K562 (cell line): ENCODE results near the gene BRAT1. TPM values are rescaled to one million over a fixed set of nuclear protein-coding genes. Genes with fewer than 3 reads are reported as not detected.

ENCODE experiments used
- ATAC-seq: fragments of 200-7000 bp; cut with Tn5 transposase; 3 replicates; pipeline ENCODE4 v1.9.1; 2020; ENCODE audit warnings: moderate library complexity
- BruUV-seq: library from RNA; stranded (reverse); fragments of 400-500 nt; replicated peaks from 2 replicates; lab custom pipeline; 2021; lab: Mats Ljungman, UMichigan
- CTCF ChIA-PET: fragments of 300-600 bp; formaldehyde crosslinking; extraction: SDS; loops from one replicate; lab custom pipeline; 2021; ENCODE audit warnings: low intra/inter-chr PET ratio; lab: Yijun Ruan, JAX
- POLR2A ChIA-PET: fragments of 300-600, 350-650 bp; sonication (Branson Sonifier 250); formaldehyde crosslinking; extraction: SDS; loops from one replicate; lab custom pipeline; 2021; ENCODE audit warnings: antibody characterized with exemption, inconsistent platforms; lab: Yijun Ruan, JAX
- DNase-seq, 4 experiments: peaks; one replicate each; pipeline versions ENCODE4 v3.0.0 to v3.0.0-alpha.2; 2011 to 2018; ENCODE audit warnings: low spot score in 3 of 4, mixed read lengths in 3 of 4; ENCODE audit errors: extremely low read depth in 1 of 4
- FAIRE-seq: peaks from 2 replicates; lab custom pipeline; 2011; peaks lifted over from hg19 to GRCh38; lab: Jason Lieb, UNC
- H2AFZ ChIP-seq: 2 replicates; pipeline ENCODE4 v1.6.0; 2011; ENCODE audit warnings: low read depth, low read length, control low read depth, inconsistent platforms
- H3K27ac ChIP-seq: fragments of 200-600 bp; 3 replicates; pipeline ENCODE4 v1.8.0; 2011; ENCODE audit warnings: low read depth, mild to moderate bottlenecking, control low read depth, inconsistent platforms, low read length, moderate library complexity, mixed read lengths; ENCODE audit errors: extremely low read depth
- H3K27me3 ChIP-seq, 2 experiments: fragments of 300-600 bp in 1 of 2; 2 replicates in 1 of 2; 3 replicates in 1 of 2; pipeline versions ENCODE4 v1.6.0 to v1.8.0; 2011; ENCODE audit warnings: inconsistent platforms in 2 of 2, low read length in 2 of 2, mild to moderate bottlenecking in 1 of 2, mixed read lengths in 1 of 2, moderate library complexity in 1 of 2; ENCODE audit not compliant: control insufficient read depth in 2 of 2, insufficient read depth in 2 of 2
- H3K36me3 ChIP-seq: fragments of 300-600 bp; 3 replicates; pipeline ENCODE4 v1.8.0; 2011; ENCODE audit warnings: mild to moderate bottlenecking, low read length, inconsistent platforms; ENCODE audit not compliant: control insufficient read depth, insufficient read depth
- H3K4me1 ChIP-seq, 2 experiments: fragments of 200-600 bp in 1 of 2; replicated peaks in 1 of 2; 2 replicates in 1 of 2; 3 replicates in 1 of 2; pipeline versions ENCODE4 v1.5.1 to v1.8.0; 2011; ENCODE audit warnings: inconsistent platforms in 2 of 2, low read length in 2 of 2, mild to moderate bottlenecking in 1 of 2, mixed read lengths in 1 of 2, moderate library complexity in 1 of 2; ENCODE audit not compliant: control insufficient read depth in 2 of 2, insufficient read depth in 2 of 2
- H3K4me2 ChIP-seq: 2 replicates; pipeline ENCODE4 v1.6.1; 2011; ENCODE audit warnings: low read length, control low read depth, inconsistent platforms, mixed read lengths; ENCODE audit not compliant: insufficient read depth
- H3K4me3 ChIP-seq: fragments of 200-600 bp; sonication (generic), shearing (Covaris generic); 2 replicates; pipeline ENCODE4 v1.5.1; 2016; ENCODE audit warnings: control low read depth, inconsistent platforms
- H3K79me2 ChIP-seq: fragments of 200-600 bp; 3 replicates; pipeline ENCODE4 v1.8.0; 2011; ENCODE audit warnings: low read length, inconsistent platforms; ENCODE audit not compliant: control insufficient read depth, insufficient read depth
- H3K9ac ChIP-seq, 2 experiments: 2 replicates each; pipeline versions ENCODE4 v1.6.0 to v1.6.1; 2011; ENCODE audit warnings: low read depth in 2 of 2, low read length in 2 of 2, control low read depth in 1 of 2, inconsistent platforms in 1 of 2, mild to moderate bottlenecking in 1 of 2, mixed read lengths in 1 of 2; ENCODE audit not compliant: insufficient read depth in 1 of 2
- H3K9me1 ChIP-seq: one replicate; pipeline ENCODE4 v1.6.0; 2011; ENCODE audit warnings: inconsistent platforms, mild to moderate bottlenecking, low read length, moderate library complexity; ENCODE audit not compliant: control insufficient read depth, insufficient read depth
- H3K9me3 ChIP-seq: replicated peaks from 2 replicates; pipeline ENCODE4 v1.5.1; 2011; ENCODE audit warnings: low read depth, low read length, inconsistent platforms; ENCODE audit not compliant: control insufficient read depth, insufficient read depth
- H4K20me1 ChIP-seq: replicated peaks from 2 replicates; pipeline ENCODE4 v1.6.1; 2011; ENCODE audit warnings: low read length, inconsistent platforms, mixed read lengths; ENCODE audit not compliant: control insufficient read depth, insufficient read depth
- EGR1 ChIP-seq: fragments of 450-650 bp; conservative IDR thresholded peaks from 2 replicates; pipeline ENCODE4 v1.6.1; 2017; ENCODE audit warnings: mild to moderate bottlenecking
- GTF2B ChIP-seq: IDR thresholded peaks from 2 replicates; pipeline ENCODE4 v1.6.1; 2011; ENCODE audit not compliant: insufficient read length; ENCODE audit errors: extremely low read depth
- MTA2 ChIP-seq: fragments of 450-650 bp; IDR thresholded peaks from 2 replicates; pipeline ENCODE4 v1.6.1; 2016; ENCODE audit warnings: low read depth
- MYNN ChIP-seq, 2 experiments: sonication (generic); formaldehyde crosslinking in 1 of 2; IDR thresholded peaks; 2 replicates each; pipeline versions ENCODE4 v1.5.0 to v1.6.1; 2016 to 2020; ENCODE audit warnings: antibody characterized with exemption in 1 of 2, missing genetic modification reagents in 1 of 2
- SMAD3 ChIP-seq: fragments of 450-650 bp; formaldehyde crosslinking; conservative IDR thresholded peaks from 2 replicates; pipeline ENCODE4 v1.4.0; 2020; ENCODE audit warnings: mild to moderate bottlenecking
- TRIM25 ChIP-seq: fragments of 450-650 bp; IDR thresholded peaks from 2 replicates; pipeline ENCODE4 v1.7.0; 2016; ENCODE audit warnings: borderline replicate concordance
- ZBTB17 ChIP-seq: fragments of 450-650 bp; formaldehyde crosslinking; IDR thresholded peaks from 2 replicates; pipeline ENCODE4 v1.4.0; 2020; ENCODE audit warnings: mild to moderate bottlenecking
- ZBTB7A ChIP-seq: IDR thresholded peaks from 2 replicates; pipeline ENCODE4 v1.6.1; 2011; ENCODE audit warnings: low read depth, mild to moderate bottlenecking, low read length, moderate library complexity, borderline replicate concordance; ENCODE audit not compliant: control insufficient read depth
- WGBS: fragments of 100-300 bp; shearing (Covaris generic); methylation state at CpG from one replicate; pipeline ENCODE4 v1.1.6; 2016; ENCODE audit warnings: low coverage, mixed read lengths; ENCODE audit not compliant: insufficient coverage; ENCODE audit errors: missing lambda C conversion rate; 5-methylcytosine and 5-hydroxymethylcytosine counted together
- in situ Hi-C: fragments of 300-500 bp; cut with MboI; formaldehyde crosslinking; loops from 4 replicates; pipeline ENCODE4 v1.15.0; 2018; ENCODE audit warnings: inconsistent platforms, mixed read lengths
- intact Hi-C: fragments of 100-400 bp; cut with micrococcal nuclease; formaldehyde crosslinking; loops from 2 replicates; pipeline ENCODE4 v1.14.2; 2022
- polyA plus RNA-seq, 8 experiments: library from polyadenylated mRNA; depleted of rRNA in 4 of 8; stranded (reverse) in 5 of 8; unstranded in 3 of 8; fragments of >200 nt; fragmentation: Nextera tagmentation in 2 of 8; fragmentation: Illumina TruSeq in 1 of 8; extraction: Ambion mirVana in 2 of 8; extraction: Trizol in 1 of 8; gene quantifications; 2 replicates each; pipeline versions ENCODE4 v1.2.1 to v1.2.3, GENCODE V29; 2011 to 2014; ENCODE audit warnings: inconsistent platforms in 1 of 8, missing spikeins in 1 of 8
- total RNA-seq, 7 experiments: library from RNA; depleted of rRNA in 6 of 7; stranded (reverse); fragments of >200 nt in 6 of 7; fragmentation: Illumina TruSeq in 2 of 7; extraction: Trizol in 2 of 7; gene quantifications; 2 replicates each; pipeline versions ENCODE4 v1.2.1 to v1.2.3, GENCODE V29; 2011 to 2021; ENCODE audit warnings: low replicate concordance in 1 of 7
- TF ChIP-seq, protein P1 (sequence below): fragments of 200-800 bp; sonication (Bioruptor generic); IDR thresholded peaks from 2 replicates; pipeline ENCODE4 v1.6.1; 2017; ENCODE audit warnings: missing genetic modification characterization, missing compliant biosample characterization
- TF ChIP-seq, protein P2 (sequence below): fragments of 450-650 bp; formaldehyde crosslinking; conservative IDR thresholded peaks from 2 replicates; pipeline ENCODE4 v1.4.0; 2022; ENCODE audit warnings: mild to moderate bottlenecking, missing genetic modification characterization
- TF ChIP-seq, protein P3 (sequence below): fragments of 200-400 bp; formaldehyde crosslinking; IDR thresholded peaks from 2 replicates; pipeline ENCODE4 v1.6.1; 2017; ENCODE audit warnings: mild to moderate bottlenecking, low read depth, low read length, moderate library complexity

Gene BRAT1
- total and polyA plus RNA-seq, 9 of the 15 experiments (the other 6 are each of a cell fraction or from before 2014, with no cell fraction given) = 0.13 to 49.6 (median 10.5) TPM

- no peaks in the 10 kb centered on the region for H3K36me3 ChIP-seq
- no peaks in the 10 kb centered on the region for H3K9me1 ChIP-seq
- H3K27ac ChIP-seq = no peak overlapping the region
- BruUV-seq = no TSS peak
- no peaks in the 10 kb centered on the region for H3K9me3 ChIP-seq
- no peak for FAIRE-seq
- no peak for DNase-seq
- in situ Hi-C loops = no loop called here
- POLR2A ChIA-PET = interaction anchor here (0.6 to 1.6 kb wide), 3 partner anchors 10 to 377 kb away, joined by 3 to 8 read pairs (median 3); no protein-coding TSS in a partner anchor
- WGBS = 18% methylated on average over 6 of the region's 7 CpGs
- no peaks in the 10 kb centered on the region for H3K79me2 ChIP-seq
- no peaks in the 10 kb centered on the region for H4K20me1 ChIP-seq
- CTCF ChIA-PET = no interaction called here
- no peak overlapping the region for H2AFZ ChIP-seq
- H3K4me1 ChIP-seq = peaks cover 0 to 46% of the 10 kb centered on the region in 2 experiments; a peak in 2 of 5 replicates
- no peak overlapping the region for H3K9ac ChIP-seq
- no peak overlapping the region for H3K4me2 ChIP-seq
- ATAC-seq = no peak
- H3K4me3 ChIP-seq = no peak overlapping the region
- intact Hi-C loops = no loop called here
- H3K27me3 ChIP-seq = peaks cover 8 to 44% of the 10 kb centered on the region in 2 experiments; a peak in 3 of 5 replicates
- TF ChIP-seq ZBTB7A = no peak
- no peak for TF ChIP-seq ZBTB17 (CRISPR knock-in tag)
- TF ChIP-seq MTA2 = no peak
- TF ChIP-seq TRIM25 = no peak
- TF ChIP-seq, protein P1, sequence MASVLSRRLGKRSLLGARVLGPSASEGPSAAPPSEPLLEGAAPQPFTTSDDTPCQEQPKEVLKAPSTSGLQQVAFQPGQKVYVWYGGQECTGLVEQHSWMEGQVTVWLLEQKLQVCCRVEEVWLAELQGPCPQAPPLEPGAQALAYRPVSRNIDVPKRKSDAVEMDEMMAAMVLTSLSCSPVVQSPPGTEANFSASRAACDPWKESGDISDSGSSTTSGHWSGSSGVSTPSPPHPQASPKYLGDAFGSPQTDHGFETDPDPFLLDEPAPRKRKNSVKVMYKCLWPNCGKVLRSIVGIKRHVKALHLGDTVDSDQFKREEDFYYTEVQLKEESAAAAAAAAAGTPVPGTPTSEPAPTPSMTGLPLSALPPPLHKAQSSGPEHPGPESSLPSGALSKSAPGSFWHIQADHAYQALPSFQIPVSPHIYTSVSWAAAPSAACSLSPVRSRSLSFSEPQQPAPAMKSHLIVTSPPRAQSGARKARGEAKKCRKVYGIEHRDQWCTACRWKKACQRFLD = no peak
- TF ChIP-seq SMAD3 (CRISPR knock-in tag) = no peak
- TF ChIP-seq, protein P2, sequence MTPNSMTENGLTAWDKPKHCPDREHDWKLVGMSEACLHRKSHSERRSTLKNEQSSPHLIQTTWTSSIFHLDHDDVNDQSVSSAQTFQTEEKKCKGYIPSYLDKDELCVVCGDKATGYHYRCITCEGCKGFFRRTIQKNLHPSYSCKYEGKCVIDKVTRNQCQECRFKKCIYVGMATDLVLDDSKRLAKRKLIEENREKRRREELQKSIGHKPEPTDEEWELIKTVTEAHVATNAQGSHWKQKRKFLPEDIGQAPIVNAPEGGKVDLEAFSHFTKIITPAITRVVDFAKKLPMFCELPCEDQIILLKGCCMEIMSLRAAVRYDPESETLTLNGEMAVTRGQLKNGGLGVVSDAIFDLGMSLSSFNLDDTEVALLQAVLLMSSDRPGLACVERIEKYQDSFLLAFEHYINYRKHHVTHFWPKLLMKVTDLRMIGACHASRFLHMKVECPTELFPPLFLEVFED (CRISPR knock-in tag) = no peak
- no peak for TF ChIP-seq MYNN (IDR thresholded peaks at IDR 0.05)
- no peak for TF ChIP-seq MYNN (CRISPR knock-in tag; IDR thresholded peaks at IDR 0.05)
- no peak for TF ChIP-seq GTF2B
- TF ChIP-seq, protein P3, sequence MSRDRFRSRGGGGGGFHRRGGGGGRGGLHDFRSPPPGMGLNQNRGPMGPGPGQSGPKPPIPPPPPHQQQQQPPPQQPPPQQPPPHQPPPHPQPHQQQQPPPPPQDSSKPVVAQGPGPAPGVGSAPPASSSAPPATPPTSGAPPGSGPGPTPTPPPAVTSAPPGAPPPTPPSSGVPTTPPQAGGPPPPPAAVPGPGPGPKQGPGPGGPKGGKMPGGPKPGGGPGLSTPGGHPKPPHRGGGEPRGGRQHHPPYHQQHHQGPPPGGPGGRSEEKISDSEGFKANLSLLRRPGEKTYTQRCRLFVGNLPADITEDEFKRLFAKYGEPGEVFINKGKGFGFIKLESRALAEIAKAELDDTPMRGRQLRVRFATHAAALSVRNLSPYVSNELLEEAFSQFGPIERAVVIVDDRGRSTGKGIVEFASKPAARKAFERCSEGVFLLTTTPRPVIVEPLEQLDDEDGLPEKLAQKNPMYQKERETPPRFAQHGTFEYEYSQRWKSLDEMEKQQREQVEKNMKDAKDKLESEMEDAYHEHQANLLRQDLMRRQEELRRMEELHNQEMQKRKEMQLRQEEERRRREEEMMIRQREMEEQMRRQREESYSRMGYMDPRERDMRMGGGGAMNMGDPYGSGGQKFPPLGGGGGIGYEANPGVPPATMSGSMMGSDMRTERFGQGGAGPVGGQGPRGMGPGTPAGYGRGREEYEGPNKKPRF = no peak
- TF ChIP-seq EGR1 = no peak
Observed at GRCh38 chr7:2499181-2499580, 56.1 kb downstream of the BRAT1 start.
